HG03139 (cell line): Measurements from ENCODE around the gene RPP40.
"Not testable (repeated sequence)": the region's sequence is repeated elsewhere in the genome, so short reads cannot be mapped to it uniquely, and the experiment has no call there.

ENCODE experiments used
- ATAC-seq: cut with Tn5 transposase; IDR thresholded peaks from one replicate; pipeline ENCODE4 v1.9.1; 2021; ENCODE audit not compliant: unreplicated experiment

The RPP40 gene

DNA sequence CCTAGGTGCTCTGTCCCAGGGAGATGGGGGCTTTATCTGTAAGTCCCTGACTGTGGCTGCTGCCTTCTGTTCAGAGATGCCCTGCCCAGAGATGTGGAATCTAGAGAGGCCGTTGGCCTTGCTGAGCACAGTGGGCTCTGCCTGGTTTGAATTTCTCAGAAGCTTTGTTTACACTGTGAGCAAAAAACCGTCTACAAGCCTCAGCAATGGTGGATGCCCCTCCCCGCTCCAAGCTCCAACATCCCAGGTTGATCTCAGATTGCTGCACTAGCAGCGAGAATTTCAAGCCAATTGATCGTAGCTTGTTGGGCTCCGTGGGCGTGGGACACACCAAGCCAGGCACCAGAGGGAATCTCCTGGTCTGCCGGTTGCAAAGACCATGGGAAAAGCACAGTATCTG is 16.3 kb upstream of the RPP40 start:
- no peak for ATAC-seq

DNA sequence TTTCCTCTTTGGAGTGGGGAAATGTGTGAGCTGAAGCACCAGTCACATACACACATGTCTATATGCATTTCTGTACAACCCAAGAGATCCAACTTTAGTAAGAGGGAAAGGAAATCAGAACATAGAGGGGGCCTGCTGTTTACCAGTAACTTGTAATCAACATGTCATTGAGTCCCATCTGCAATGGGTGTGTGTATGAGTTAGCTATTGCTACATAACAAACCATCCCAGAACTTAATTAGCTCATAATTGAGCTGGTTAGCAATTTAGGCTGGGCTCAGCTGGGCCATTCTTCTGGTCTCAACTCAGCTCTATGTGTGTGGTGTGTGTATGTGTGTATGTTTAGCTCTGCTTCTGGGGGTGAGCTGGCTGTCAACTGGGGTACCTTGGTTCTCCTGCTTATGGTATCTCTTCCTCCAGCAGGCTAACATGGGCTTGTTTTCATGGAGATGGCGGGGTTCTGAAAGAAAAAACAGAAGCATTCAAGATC is 10.3 kb upstream of the RPP40 start:
- ATAC-seq, result no peak

DNA sequence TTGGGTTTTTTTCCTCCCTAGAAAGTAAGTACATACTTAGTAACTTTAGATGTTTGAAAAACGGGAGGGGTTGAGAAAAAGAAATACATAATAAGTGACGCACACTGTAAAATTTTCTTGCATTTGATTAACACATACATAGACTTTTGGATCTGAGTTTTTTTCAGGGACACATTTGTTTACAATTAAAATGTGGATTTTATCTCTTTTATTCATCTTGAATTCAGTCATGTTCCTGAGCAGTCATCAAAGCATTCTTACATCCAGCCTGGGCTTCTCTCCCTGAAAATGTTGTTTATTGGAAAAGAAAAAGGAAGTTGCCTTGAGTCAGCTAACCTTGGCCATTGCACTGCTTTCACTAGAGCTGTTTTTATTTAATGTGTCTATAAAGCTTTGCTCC is 8.7 kb upstream of the RPP40 start:
- ATAC-seq, result no peak

DNA sequence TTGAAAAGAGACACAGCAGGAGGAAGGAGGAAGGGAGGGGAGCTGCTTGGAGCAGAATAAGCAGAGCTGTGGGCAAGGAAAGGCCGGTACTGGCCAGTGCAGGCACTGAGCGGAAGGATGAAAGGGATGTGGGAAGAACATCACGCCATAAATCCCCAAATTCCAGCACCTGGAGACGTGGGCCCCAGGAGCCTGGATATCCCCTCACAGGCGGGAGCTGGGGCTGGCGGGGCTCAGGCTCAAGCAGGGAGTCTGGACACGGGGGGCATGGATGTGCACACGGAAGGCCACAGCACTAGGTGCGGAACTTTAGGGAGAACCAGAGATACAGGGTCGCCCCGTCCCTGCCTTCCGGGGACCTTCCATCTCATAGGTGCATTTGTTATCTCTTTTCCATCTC is 7.5 kb upstream of the RPP40 start:
- no peak for ATAC-seq

DNA sequence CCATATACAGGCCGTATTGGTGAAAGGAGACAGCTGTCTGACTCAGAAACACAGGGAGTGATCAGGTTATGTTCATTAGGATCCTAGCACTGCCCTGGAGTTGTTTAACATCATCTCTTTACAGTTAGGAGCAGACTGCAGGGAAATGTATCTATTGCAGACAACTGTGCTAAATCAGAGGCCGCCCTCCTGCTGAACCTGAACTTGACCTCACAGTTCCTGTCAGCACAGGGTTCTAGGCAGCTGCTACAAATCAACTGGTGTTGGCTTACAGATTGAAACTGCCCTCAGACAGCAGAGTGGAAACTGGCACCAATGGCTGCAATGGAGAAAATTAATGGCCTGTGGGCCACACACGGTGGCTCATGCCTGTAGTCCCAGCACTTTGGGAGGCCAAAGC is 3.7 kb upstream of the RPP40 start:
- ATAC-seq, result no peak

DNA sequence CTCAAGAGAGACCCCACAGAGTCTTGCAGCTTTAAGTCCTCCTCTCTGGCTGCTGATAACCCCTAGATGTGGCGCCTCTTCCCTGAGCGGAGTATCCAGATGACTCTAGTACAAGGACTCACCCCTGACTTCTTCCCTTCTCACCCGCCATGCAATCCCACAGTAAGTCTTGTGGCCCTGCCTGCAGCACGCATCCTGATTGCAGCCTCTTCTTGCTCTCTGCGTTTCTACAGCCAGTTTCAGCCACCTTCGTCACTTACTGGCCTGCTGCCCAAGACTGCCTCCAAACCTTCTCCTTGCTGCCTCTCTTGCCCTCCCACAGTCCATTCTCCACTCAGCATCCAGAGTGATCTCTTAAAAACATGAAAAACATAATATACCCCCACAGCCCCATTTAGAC is 2.4 kb upstream of the RPP40 start:
- no peak for ATAC-seq

DNA sequence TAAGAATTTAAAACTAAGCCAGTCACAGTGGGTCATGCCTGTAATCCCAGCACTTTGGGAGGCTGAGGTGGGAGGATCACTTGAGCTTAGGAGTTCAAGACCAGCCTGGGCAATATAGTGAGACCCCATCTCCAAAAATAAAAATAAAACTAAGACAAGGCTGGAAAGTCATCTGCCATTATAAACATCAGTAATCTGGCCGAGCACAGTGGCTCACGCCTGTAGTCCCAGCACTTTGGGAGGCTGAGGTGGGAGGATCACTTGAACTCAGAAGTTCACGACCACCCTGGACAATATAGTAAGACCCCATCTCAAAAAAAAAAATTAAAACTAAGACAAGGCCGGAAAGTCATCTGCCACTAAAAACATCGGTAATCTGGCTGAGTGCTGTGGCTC is 1.2 kb upstream of the RPP40 start:
- not testable (repeated sequence) for ATAC-seq

DNA sequence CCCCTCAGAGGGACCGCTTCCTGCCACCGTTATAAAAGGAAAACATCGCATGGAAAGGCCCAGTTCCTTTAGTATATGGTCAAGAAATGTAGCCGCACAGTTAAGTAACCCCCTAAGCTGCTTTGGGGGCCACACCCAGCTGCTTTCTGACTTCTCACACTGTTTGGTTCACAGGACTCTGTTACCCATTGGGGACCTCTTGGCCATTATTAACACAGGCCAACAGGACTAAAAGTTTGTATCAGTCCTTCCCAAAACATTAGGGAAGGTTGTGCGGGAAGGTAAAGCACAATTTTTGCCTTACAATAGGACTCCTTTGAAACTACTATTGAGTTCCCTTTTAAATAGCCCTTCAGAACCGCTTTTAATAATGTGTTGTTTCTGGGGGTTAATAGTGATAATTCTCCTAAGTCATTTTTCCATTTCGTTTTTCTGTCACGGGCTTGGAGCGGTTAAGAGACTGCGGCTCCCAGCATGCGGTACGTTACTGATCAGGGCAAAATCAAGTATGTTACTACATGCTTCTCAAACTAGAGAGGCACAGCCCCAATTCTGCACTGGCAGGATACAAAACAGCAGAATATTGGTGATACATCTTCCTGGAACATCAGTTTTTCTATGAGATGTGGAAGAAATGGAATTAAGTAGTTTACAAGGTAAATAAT is 668 bp upstream of the RPP40 start:
- no peak for ATAC-seq

DNA sequence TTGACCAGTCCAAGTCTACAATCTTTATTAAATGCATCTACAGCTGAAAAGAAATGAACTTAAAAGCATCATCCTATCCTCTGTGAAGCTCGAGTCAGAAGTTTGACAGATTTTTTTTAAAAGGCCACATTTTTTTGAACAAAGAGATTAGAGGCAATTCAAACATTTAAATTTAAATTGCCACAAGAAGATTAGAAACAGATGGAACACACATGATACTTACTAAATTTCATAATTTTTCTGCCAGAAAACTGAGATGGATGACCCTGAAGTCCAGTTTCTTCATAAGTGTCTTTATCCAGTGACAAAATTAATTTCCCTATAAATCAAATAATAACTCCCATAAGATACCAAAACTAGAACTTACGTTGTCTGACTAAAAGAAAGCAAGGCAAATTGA is 4.3 kb downstream of the RPP40 start:
- no peak for ATAC-seq

DNA sequence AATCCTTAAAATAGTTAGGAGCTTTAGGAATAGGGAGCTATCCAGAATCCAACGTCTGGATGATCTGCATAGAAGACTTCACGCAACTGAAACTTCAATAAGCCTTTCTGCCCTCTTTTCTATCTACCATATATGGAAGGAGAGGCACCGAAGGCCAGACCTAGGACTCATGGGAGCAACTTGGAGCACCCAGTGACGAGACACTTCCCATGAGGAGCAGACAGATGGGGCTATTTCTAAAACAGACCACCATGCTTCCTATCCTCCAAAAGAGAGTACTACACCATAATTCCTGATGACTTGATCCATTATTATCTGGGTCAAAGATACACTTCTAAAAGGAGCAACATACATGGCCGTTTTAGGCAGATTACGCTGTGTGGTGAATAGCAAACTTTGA is 6.0 kb downstream of the RPP40 start:
- ATAC-seq, result no peak

DNA sequence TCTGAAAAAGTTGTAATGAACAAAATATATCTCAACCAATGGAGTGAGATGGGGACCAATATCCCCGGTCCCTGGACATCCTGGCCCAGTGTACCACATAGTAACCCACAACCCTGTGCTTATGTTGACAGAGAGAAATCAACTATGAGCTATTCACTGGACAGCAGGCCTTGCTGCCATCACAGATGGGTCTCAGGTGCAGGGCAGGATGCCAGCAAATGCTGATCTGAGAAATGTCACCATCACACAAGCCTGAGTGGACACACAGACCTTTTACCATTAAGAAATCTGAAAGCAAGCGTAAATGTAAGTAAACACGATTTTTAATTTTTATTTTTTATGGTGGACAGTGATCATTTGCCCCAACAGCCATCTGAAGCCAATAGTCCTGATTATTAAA is 9.1 kb downstream of the RPP40 start:
- ATAC-seq, result no peak

DNA sequence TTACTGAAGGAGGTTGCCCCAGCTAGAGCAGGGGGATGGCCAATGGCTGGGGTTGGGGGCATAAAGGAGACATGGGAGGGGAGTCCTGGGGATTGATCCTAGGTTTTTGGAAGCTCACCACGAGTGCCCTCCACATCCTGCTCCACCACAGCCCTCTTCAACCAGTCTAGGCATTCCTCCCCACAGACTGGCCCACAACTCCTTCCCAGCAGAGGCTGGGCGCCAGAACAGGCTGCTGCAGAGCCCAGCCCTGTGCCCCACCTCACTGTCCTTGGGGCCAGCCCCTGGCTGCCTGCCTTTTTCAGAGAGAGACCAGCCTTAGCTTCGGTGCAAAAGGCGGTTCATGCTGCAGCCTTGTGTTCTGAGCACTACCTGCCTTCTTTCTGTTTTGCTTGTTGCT is 16.4 kb downstream of the RPP40 start:
- ATAC-seq, result no peak

DNA sequence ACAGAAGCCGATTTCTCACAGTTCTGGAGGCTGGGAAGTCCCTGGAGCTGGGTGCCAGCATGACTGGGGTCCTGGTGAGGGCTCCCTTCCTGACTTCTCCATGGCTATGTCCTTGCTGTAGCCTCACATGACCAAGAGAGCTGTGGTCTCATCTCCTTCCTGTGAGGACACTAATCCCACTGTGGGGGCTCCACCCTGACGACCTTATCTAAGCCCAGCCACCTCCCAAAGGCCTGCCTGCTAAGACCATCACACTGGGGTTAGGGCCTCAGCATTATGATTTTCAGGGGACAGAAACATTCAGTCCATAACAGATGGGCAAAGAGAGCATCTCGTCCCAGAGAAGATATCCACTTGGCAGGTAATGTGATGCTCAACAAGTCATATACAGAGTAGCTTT is 16.8 kb downstream of the RPP40 start:
- ATAC-seq, result no peak

DNA sequence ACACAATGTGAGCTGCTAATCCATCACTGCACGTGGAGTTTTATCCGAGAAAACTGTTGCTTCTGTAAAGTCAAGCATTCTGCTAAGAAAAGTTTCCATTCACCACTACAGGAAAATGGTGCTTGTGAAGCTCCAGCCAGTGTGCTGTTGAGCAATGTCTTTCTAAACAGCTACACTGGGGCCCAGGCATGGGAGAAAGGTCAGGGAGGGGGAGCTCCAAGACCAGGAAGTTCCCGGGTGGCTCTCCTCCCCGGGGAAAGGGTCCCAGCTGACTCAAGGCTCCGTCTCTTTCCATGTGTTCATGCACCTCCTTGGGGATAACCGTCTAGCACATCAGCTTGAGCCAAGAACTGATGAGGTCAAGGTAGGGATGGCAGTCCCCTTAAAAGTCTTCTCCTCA is 20.5 kb downstream of the RPP40 start:
- ATAC-seq, result no peak

DNA sequence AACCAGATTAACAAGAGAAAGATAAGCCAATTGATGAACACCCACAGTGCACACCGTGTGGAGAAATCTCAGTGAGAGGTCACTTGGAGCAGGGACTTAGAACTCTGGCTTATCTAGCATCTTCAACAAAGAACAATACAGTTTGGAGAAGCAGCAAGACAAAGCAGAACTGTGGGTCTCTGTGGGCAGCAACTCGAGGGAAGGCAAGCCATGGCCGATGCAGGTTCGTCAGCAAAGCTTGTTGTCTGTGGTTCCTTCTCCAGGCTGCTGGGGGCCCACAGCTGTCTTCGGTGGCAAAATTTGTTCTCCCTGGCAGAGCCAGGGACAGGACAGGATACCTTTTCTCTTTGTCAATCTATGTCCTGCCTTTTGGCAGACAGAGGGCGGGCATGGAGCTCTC is 22.1 kb downstream of the RPP40 start:
- no peak for ATAC-seq

DNA sequence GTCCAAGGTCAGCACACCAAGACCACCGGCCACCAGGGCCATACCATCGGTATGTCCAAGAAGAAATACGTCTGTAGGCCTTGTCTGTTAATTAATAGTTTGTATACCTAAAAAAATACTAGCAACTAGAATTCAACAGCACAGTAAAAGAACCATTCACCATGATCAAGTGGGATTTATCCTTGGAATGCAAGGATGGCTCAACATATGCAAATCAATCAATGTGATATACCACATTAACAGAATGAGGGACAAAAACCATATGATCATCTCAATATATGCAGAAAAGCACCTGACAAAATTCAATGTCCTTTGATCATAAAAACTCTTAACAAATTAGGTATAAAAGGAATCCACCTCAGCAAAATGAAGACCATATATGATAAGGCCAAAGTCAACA is 24.4 kb downstream of the RPP40 start:
- no peak for ATAC-seq

DNA sequence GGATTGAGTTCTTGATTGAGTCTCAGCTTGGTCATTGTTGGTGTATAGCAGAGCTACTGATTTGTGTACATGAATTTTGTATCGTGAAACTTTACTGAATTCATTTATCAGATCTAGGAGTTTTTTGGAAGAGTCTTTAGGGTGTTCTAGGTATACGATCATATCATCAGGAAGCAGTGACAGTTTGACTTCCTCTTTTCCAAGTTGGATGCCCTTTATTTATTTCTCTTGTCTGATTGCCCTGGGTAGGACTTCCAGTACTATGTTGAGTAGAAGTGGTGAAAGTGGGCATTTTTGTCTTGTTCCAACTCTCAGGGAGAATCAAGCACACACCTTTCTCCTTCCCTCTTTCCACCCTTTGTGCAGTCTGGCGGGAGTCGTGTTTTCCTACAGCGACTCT is 26.4 kb downstream of the RPP40 start:
- no peak for ATAC-seq

DNA sequence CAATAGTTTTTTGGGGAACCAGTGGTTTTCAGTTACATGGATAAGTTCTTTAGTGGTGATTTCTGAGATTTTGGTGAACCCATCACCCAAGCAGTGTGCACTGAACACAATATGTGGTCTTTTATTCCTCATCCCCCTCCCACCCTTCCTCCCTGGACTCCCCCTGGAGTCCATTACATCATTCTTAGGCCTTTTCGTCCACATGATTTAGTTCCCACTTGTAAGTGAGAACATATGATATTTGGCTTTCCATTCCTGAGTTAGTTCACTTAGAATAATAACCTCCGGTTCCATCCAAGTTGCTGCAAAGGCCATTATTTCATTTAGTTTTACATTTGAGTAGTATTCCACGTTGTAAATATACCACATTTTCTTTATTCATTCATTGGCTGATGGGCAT is 28.3 kb downstream of the RPP40 start:
- no peak for ATAC-seq

DNA sequence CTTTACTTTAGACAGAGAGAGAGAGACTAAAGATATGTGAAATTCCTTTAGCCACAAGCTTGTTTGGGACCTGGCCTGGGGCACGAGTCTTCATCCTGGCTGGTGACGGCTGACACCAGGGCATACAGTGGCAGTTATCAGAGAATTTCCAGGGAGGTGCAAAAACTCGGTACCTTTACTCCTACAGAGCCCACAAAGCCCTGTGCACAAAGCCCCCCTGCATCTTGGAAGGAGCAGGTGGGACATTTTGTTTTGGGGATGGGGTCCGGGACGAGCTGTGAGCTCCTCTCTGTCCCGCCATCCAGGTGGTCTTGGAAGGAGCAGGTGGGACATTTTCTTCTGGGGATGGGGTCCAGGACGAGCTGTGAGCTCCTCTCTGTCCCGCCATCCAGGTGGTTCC is 28.9 kb downstream of the RPP40 start:
- no peak for ATAC-seq

DNA sequence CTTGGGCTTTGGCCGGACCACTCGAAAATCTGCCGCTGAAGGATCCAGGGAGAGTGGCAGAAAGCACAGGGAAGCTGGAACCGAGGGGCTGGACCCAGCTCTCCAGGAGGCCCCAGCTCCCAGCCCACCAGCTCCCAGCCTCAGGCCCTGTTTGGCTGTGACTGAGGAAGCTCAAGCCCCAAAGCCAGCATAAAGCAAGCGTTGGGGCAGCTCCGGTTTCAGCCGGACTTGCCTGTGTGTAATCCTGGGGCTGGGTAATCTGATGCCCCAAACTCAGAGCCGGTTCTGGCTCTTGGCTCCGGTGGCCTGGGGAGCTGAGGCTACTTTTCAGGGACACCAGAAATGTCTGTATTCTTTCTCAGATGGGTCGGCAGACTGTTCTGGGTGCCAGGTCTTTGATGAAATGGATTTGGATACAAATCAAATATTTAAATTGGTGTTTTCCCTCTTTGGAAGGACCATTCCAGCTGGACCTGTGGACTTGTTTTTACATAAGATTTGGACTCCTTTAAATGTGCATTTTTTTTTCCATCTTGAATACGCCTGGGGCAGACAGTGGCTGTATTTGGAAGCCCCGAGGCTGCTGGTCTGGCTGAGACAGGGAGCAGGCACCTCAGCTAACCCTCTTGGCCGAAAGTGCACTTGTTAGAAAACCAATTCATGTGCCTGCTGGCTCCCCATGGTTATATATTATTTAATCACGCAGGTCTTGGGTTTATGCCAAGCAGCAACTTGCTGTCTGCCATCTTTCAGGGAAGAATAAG is 29.7 kb downstream of the RPP40 start:
- no peak for ATAC-seq

DNA sequence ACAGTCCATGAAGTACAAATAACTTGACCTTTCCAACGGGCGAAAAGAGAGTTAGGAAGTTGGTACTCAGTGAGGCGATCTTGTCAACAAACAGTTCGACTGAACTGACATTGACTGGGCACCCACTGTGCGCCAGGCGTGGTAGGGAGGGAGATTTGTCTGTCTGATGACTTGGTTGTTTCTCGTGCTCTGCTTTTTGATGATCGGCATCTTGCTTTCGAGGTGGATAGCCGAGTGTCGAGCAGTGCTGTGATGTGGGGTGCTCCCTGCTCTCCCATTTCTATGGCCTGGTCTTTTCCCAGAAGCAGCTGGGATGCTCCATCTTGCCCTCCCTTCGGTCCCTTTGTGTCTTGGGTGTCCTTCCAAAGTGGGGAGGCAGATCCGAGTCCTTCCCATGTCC is 30.4 kb downstream of the RPP40 start:
- ATAC-seq, result no peak

DNA sequence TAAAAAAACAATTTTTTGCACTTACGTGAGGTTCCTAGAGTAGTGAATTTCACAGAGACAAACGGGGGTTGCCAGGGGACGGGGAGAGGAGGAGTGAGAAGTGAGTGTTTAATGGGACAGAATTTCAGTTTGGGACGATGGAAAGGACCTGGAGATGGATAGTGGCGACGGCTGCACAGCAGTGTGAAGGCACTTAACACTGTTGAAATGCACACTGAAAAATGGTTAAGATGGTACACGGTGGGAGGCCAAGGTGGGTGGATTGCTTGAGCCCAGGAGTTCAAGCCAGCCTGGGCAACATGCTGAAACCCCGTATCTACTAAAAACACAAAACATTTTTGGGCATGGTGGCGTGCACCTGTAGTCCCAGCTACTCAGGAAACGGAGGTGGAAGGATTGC is 31.4 kb downstream of the RPP40 start:
- no peak for ATAC-seq

DNA sequence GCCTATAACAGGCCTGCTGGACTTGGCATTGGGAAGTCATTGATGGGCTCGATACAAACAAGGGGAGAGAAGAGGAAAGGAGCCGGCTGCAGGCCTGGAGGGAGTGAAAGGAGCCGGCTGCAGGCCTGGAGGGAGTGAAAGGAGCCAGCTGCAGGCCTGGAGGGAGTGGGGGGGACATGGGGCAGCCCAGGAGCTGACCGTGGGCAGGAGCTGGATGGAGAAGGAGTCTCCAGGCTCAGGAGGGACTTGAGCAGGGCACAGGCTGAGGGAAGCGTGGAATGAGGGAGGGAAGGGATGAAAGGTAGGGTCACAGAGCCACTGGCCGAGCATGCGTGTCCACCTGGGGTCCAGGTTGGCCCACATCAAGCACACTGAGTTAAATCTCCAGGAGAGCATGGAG is 32.0 kb downstream of the RPP40 start:
- ATAC-seq, result no peak
